ENCODE measurements around the gene GID4. TPM values are rescaled to one million over a fixed set of nuclear protein-coding genes. Genes with fewer than 3 reads are reported as not detected.

The GID4 gene
- polyA plus RNA-seq, 3 donors, result 4.1 to 6.0 (median 4.4) TPM

- no peak overlapping the region for H3K9ac ChIP-seq (ENCODE audit: insufficient read depth, low read length, poor library complexity, severe bottlenecking)
- H3K36me3 ChIP-seq (replicated peaks in 1 of 2; ENCODE audit: control insufficient read depth in 1 of 2, insufficient read depth in 2 of 2, low read length in 2 of 2), result peaks cover 25 to 27% of the 10 kb centered on the region in 2 donors
- WGBS (ENCODE audit: insufficient coverage), result 94% methylated on average over 7 of the region's 10 CpGs
- H3K27me3 ChIP-seq (ENCODE audit: control insufficient read depth in 2 of 2, insufficient read depth in 2 of 2, low read length in 2 of 2), result no peaks in the 10 kb centered on the region
- no peak for DNase-seq
- H3K9me3 ChIP-seq (replicated peaks in 1 of 2; ENCODE audit: control insufficient read depth in 1 of 2, insufficient read depth in 1 of 2, low read length in 2 of 2), result no peaks in the 10 kb centered on the region
- Mint-ChIP-seq H3K4me3 (no peak overlapping the region), H3K27ac (no peak overlapping the region), H3K9me3 (no peaks in the 10 kb centered on the region), H3K27me3 (ENCODE audit: low read depth in 3 of 3) (peaks cover 2 to 4% (median 2%) of the 10 kb centered on the region in 3 donors), H3K36me3 (peaks cover 15 to 22% of the 10 kb centered on the region in 2 donors), H3K4me1 (peaks cover 2% of the 10 kb centered on the region)
- no peak overlapping the region for H3K4me2 ChIP-seq (replicated peaks; ENCODE audit: extremely low read depth, low read length, poor library complexity, severe bottlenecking)
- no peak overlapping the region for H3K27ac ChIP-seq (ENCODE audit: low read depth in 1 of 2, low read length in 2 of 2)
- H3K4me1 ChIP-seq (ENCODE audit: control insufficient read depth in 1 of 2, insufficient read depth in 2 of 2, low read length in 2 of 2), result no peaks in the 10 kb centered on the region
- H4K20me1 ChIP-seq (ENCODE audit: insufficient read depth, low read length), result no peaks in the 10 kb centered on the region
- intact Hi-C loops (cut with micrococcal nuclease), result no loop called here
- no peaks in the 10 kb centered on the region for H3K79me2 ChIP-seq (ENCODE audit: insufficient read depth, low read length)
- H3K4me3 ChIP-seq (replicated peaks in 1 of 3; ENCODE audit: low read depth in 2 of 3, low read length in 3 of 3), result no peak overlapping the region
- no peak for TF ChIP-seq CTCF (IDR thresholded peaks at IDR 0.05)
- H2AFZ ChIP-seq (ENCODE audit: insufficient read depth, low read depth, low read length, poor library complexity, severe bottlenecking), result no peak overlapping the region
These were observed 70.8 kb downstream of the GID4 start for GRCh38 chr17:18109935-18110485.

GRCh38 chr17:18110636-18111145 is 71.5 kb downstream of the GID4 start:
- peaks cover 15 to 17% of the 10 kb centered on the region in 2 donors for H3K36me3 Mint-ChIP-seq
- H3K4me3 ChIP-seq (replicated peaks in 1 of 3; ENCODE audit: low read depth in 2 of 3, low read length in 3 of 3), result no peak overlapping the region
- H2AFZ ChIP-seq (ENCODE audit: insufficient read depth, low read depth, low read length, poor library complexity, severe bottlenecking), result no peak overlapping the region
- H3K4me2 ChIP-seq (replicated peaks; ENCODE audit: extremely low read depth, low read length, poor library complexity, severe bottlenecking), result no peak overlapping the region
- TF ChIP-seq CTCF (IDR thresholded peaks at IDR 0.05), result no peak
- H3K79me2 ChIP-seq (ENCODE audit: insufficient read depth, low read length), result no peaks in the 10 kb centered on the region
- no peaks in the 10 kb centered on the region for H3K4me1 ChIP-seq (ENCODE audit: control insufficient read depth in 1 of 2, insufficient read depth in 2 of 2, low read length in 2 of 2)
- intact Hi-C loops (cut with micrococcal nuclease), result no loop called here
- no peaks in the 10 kb centered on the region for H4K20me1 ChIP-seq (ENCODE audit: insufficient read depth, low read length)
- H3K27me3 Mint-ChIP-seq (ENCODE audit: low read depth in 3 of 3), result peaks cover 2 to 4% (median 2%) of the 10 kb centered on the region in 3 donors
- WGBS (ENCODE audit: insufficient coverage), result 50% methylated on average over 2 of the region's 4 CpGs
- no peak overlapping the region for H3K4me3 Mint-ChIP-seq
- no peaks in the 10 kb centered on the region for H3K27me3 ChIP-seq (ENCODE audit: control insufficient read depth in 2 of 2, insufficient read depth in 2 of 2, low read length in 2 of 2)
- H3K36me3 ChIP-seq (replicated peaks in 1 of 2; ENCODE audit: control insufficient read depth in 1 of 2, insufficient read depth in 2 of 2, low read length in 2 of 2), result peaks cover 19 to 20% of the 10 kb centered on the region in 2 donors
- no peaks in the 10 kb centered on the region for H3K9me3 ChIP-seq (replicated peaks in 1 of 2; ENCODE audit: control insufficient read depth in 1 of 2, insufficient read depth in 1 of 2, low read length in 2 of 2)
- no peak overlapping the region for H3K9ac ChIP-seq (ENCODE audit: insufficient read depth, low read length, poor library complexity, severe bottlenecking)
- peaks cover 2% of the 10 kb centered on the region for H3K4me1 Mint-ChIP-seq
- no peaks in the 10 kb centered on the region for H3K9me3 Mint-ChIP-seq
- DNase-seq, result no peak
- no peak overlapping the region for H3K27ac ChIP-seq (ENCODE audit: low read depth in 1 of 2, low read length in 2 of 2)
- peak overlapping the region in 1 of 7 donors; percentile 43 for H3K27ac Mint-ChIP-seq
